Measurements from ENCODE around the gene BSDC1. TPM values are rescaled to one million over a fixed set of nuclear protein-coding genes. Genes with fewer than 3 reads are reported as not detected.
A peak's percentile ranks its signal among the peaks of the same experiment; 100 is the strongest.
"Not testable (repeated sequence)": the region's sequence is repeated elsewhere in the genome, so short reads cannot be mapped to it uniquely, and the experiment has no call there.

The BSDC1 gene
- total and polyA plus RNA-seq, 9 donors: 32.6 to 48.3 (median 41.4) TPM

DNA sequence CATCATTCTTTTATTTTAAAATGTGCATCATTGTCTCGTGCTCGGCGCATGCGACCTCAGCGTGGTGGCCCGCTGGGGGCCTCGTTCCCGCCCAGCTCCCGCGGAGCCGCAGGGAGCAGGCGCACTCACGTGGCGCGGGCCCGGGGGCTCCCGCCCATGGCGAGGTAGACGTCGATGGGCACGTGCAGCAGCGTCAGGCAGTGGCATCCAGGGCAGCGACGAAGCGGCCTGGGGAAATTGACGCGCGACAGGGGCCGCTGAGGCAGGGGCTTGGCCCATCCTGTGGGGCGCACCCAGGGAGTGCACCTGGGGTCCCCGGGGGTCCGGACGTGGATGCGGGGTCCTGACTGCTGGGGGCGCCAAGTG lies 33.0 kb downstream of the BSDC1 start:
- H3K4me3 ChIP-seq (ENCODE audit: low read length): no peak overlapping the region
- H3K27me3 ChIP-seq (ENCODE audit: control insufficient read depth, insufficient read depth, low read length): no peaks in the 10 kb centered on the region
- no peak for DNase-seq
- peaks cover 16% of the 10 kb centered on the region for H3K4me1 ChIP-seq (ENCODE audit: control insufficient read depth, insufficient read depth, low read length)
- 22% methylated on average over 35 of the region's 35 CpGs for WGBS (ENCODE audit: insufficient coverage)
- no peak overlapping the region for H3K27ac ChIP-seq (ENCODE audit: low read length)
- no peaks in the 10 kb centered on the region for H3K9me3 ChIP-seq (replicated peaks; ENCODE audit: control insufficient read depth, low read depth, low read length)
- peaks cover 39% of the 10 kb centered on the region for H3K36me3 ChIP-seq (ENCODE audit: control insufficient read depth, insufficient read depth, low read length)

DNA sequence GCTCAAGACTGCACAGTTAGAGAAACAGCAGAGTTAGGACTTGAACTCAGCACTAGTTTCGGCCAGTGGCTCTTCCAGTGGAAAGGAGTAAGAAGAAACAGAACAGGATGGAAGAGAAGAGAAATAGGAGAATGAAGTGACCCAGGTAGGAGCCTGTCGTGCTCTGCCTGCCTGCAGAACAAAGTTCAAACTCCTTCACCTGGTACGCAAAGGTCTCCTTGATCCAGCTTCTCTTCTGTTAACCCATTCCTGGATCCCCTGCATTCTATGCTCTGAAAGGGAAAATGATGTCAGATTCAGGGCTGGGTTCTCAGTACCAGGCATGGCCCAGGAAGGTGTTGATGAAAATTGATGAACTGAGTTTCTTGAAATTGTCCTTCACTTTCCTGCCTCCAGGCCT lies 35.8 kb downstream of the BSDC1 start:
- Histone ChIP-seq H3K4me1 (ENCODE audit: control insufficient read depth, insufficient read depth, low read length) (peaks cover 23% of the 10 kb centered on the region), H3K4me3 (ENCODE audit: low read length) (no peak overlapping the region), H3K27me3 (ENCODE audit: control insufficient read depth, insufficient read depth, low read length) (no peaks in the 10 kb centered on the region), H3K27ac (ENCODE audit: low read length) (no peak overlapping the region), H3K36me3 (ENCODE audit: control insufficient read depth, insufficient read depth, low read length) (peaks cover 27% of the 10 kb centered on the region), H3K9me3 (replicated peaks; ENCODE audit: control insufficient read depth, low read depth, low read length) (no peaks in the 10 kb centered on the region)
- no peak for DNase-seq
- 100% methylated on average over 1 of the region's 3 CpGs for WGBS (ENCODE audit: insufficient coverage)

DNA sequence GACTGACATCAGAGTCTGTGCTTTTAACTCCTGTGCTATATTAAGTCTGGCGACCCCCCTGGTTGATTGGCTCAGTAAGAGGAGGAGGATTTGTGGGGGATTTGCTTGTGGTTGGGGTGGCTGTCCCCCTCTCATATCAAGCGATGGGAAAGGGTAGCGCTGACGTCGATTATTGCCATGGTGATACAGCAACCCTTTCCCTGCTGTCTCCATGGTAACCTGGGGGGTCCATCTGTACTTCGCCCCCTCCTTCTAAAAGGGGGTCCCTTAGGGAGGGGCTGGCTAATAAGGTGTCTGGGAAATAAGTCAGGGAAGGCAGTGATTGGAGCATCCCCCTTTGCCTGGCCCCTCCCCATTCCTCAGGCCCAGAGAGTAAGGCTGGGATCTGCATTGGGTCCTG lies 36.6 kb downstream of the BSDC1 start:
- no peak for DNase-seq
- peaks cover 20% of the 10 kb centered on the region for H3K36me3 ChIP-seq (ENCODE audit: control insufficient read depth, insufficient read depth, low read length)
- peaks cover 27% of the 10 kb centered on the region for H3K4me1 ChIP-seq (ENCODE audit: control insufficient read depth, insufficient read depth, low read length)
- H3K27me3 ChIP-seq (ENCODE audit: control insufficient read depth, insufficient read depth, low read length): no peaks in the 10 kb centered on the region
- H3K4me3 ChIP-seq (ENCODE audit: low read length): no peak overlapping the region
- 17% methylated on average over 1 of the region's 6 CpGs for WGBS (ENCODE audit: insufficient coverage)
- no peak overlapping the region for H3K27ac ChIP-seq (ENCODE audit: low read length)
- H3K9me3 ChIP-seq (replicated peaks; ENCODE audit: control insufficient read depth, low read depth, low read length): no peaks in the 10 kb centered on the region

DNA sequence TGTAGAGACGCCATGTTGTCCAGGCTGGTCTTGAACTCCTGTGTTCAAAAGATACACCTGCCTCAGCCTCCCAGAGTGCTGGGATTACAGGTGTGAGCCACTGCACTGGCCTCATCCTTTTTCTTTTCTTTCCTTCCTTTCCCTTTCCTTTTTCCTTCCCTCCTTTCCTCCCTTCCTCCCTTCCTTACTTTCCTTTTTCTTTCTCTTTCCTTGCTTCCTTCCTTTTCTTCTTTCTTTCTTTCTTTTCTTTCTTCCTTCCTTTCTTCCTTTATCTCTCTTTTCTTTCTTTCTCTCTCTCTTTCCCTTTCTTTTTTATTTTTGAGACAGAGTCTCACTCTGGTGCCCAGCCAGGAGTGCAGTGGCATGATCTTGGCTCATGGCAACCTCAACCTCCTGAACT lies 37.8 kb downstream of the BSDC1 start:
- no peak overlapping the region for H3K27ac ChIP-seq (ENCODE audit: low read length)
- H3K9me3 ChIP-seq (replicated peaks; ENCODE audit: control insufficient read depth, low read depth, low read length): no peaks in the 10 kb centered on the region

DNA sequence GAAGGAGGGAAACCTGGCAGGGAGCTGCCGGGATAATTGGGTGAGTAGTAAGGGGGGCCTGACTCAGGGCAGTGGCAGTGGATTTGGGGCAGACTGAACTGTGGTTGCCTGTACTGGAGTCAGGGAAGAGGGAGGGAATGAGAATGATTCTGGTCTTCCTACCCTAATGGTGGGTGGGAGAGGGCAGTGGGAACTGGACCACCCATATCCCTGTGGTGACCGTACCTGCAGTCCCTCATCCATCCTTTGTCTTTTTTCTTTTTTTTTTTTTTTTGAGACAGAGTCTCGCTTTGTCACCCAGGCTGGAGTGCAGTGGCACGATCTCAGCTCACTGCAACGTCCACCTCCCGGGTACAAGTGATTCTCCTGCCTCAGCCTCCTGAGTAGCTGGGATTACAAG lies 38.5 kb downstream of the BSDC1 start:
- peaks cover 20% of the 10 kb centered on the region for H3K36me3 ChIP-seq (ENCODE audit: control insufficient read depth, insufficient read depth, low read length)
- not testable (repeated sequence) for H3K9me3 ChIP-seq (replicated peaks; ENCODE audit: control insufficient read depth, low read depth, low read length); H3K27ac ChIP-seq (ENCODE audit: low read length); H3K27me3 ChIP-seq (ENCODE audit: control insufficient read depth, insufficient read depth, low read length); DNase-seq; H3K4me3 ChIP-seq (ENCODE audit: low read length)
- peaks cover 27% of the 10 kb centered on the region for H3K4me1 ChIP-seq (ENCODE audit: control insufficient read depth, insufficient read depth, low read length)
- WGBS (ENCODE audit: insufficient coverage): 44% methylated on average over 1 of the region's 6 CpGs

More for the DNA sequence above, 37.8 kb downstream of the BSDC1 start:
- Histone ChIP-seq H3K4me3 (ENCODE audit: low read length) (no peak overlapping the region), H3K27me3 (ENCODE audit: control insufficient read depth, insufficient read depth, low read length) (no peaks in the 10 kb centered on the region), H3K36me3 (ENCODE audit: control insufficient read depth, insufficient read depth, low read length) (peaks cover 20% of the 10 kb centered on the region), H3K4me1 (ENCODE audit: control insufficient read depth, insufficient read depth, low read length) (peaks cover 30% of the 10 kb centered on the region)
- WGBS (ENCODE audit: insufficient coverage): 100% methylated on average over 1 of the region's 1 CpG
- no peak for DNase-seq

DNA sequence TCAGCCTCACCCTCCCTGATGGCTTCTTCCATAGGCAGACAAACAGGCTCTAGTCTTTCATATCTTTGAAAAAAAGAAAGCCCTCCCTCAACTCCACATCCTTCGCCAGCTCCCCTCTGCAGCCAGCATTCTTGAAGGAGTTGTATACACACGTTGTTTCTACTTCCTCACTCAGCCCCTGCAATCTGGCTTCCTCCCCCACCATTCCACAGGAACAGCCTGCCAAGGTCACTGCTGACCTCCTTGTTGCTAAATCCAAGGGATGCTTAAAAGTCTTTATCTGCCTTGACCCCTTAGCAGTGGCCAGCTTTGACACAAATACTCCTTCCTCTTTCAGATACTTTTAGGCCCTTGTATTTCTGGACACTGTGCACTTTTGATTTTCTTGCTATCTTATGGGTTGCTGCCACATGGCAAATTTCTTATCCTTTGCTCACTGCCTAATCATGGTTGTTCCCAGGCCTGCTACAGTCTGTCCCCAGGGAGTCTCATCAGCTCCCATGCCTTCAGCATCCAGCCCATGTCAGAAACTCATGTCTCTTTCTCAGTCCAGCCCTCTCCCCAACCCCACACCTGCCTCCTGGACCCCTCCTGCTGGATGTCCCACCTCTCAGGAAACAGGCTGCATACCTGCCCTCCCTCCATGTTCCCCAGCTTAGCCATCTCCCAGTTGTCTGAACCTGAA lies 40.2 kb downstream of the BSDC1 start:
- Histone ChIP-seq H3K27ac (ENCODE audit: low read length) (no peak overlapping the region), H3K36me3 (ENCODE audit: control insufficient read depth, insufficient read depth, low read length) (peaks cover 14% of the 10 kb centered on the region), H3K4me3 (ENCODE audit: low read length) (no peak overlapping the region), H3K27me3 (ENCODE audit: control insufficient read depth, insufficient read depth, low read length) (no peaks in the 10 kb centered on the region), H3K9me3 (replicated peaks; ENCODE audit: control insufficient read depth, low read depth, low read length) (peaks cover 2% of the 10 kb centered on the region), H3K4me1 (ENCODE audit: control insufficient read depth, insufficient read depth, low read length) (peaks cover 41% of the 10 kb centered on the region)
- peak; percentile 45 for DNase-seq
- 0% methylated on average over 1 of the region's 2 CpGs for WGBS (ENCODE audit: insufficient coverage)

DNA sequence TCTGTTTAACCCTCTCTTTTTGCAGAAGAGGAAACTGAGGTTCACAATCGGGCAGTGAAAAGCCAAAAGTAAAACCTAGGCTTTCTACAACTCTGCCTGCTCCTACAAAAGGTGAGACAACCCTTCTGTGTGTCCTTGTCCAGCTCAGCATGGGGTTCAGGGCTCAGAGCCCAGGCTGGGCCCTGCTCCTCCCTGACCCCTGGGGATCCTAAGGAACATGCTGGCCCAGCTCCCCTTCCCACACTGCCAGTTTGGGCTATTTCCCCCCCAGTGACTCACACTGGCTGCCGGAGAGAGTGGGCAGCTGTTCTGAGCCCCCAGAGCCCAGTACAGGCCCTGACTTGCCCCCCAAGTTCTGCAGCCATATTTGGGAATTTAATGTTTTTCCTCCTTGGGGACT lies 40.8 kb downstream of the BSDC1 start:
- Histone ChIP-seq H3K36me3 (ENCODE audit: control insufficient read depth, insufficient read depth, low read length) (peaks cover 14% of the 10 kb centered on the region), H3K4me3 (ENCODE audit: low read length) (no peak overlapping the region), H3K27ac (ENCODE audit: low read length) (no peak overlapping the region), H3K9me3 (replicated peaks; ENCODE audit: control insufficient read depth, low read depth, low read length) (peaks cover 2% of the 10 kb centered on the region), H3K27me3 (ENCODE audit: control insufficient read depth, insufficient read depth, low read length) (no peaks in the 10 kb centered on the region), H3K4me1 (ENCODE audit: control insufficient read depth, insufficient read depth, low read length) (peaks cover 41% of the 10 kb centered on the region)
- no peak for DNase-seq
- 33% methylated on average over 2 of the region's 2 CpGs for WGBS (ENCODE audit: insufficient coverage)

DNA sequence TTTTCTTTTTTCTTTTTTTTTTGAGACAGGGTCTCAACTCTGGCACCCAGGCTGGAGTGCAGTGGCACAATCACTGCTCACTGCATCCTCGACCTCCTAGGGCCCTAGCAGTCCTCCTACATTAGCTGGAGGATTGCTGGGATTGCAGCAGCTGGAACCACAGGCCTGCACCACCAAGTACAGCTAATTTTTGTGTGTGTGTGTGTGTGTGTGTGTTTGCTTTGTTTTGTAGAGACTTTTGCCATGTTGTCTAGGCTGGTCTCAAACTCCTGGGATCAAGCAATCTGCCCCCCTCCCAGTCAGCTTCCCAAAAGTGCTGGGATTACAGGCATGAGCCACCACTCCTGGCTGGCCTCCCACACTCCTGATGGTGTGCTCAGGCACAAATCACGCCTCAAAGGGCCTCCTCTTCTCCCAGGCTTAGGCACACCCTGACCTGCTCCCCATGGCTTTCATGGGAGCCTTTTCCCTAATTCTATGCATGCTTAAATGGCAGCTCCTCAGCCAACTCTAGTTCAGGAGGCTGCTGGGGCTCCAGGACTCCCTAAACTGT lies 41.3 kb downstream of the BSDC1 start:
- DNase-seq: no peak
- no peak overlapping the region for H3K27ac ChIP-seq (ENCODE audit: low read length)
- H3K27me3 ChIP-seq (ENCODE audit: control insufficient read depth, insufficient read depth, low read length): no peaks in the 10 kb centered on the region
- H3K9me3 ChIP-seq (replicated peaks; ENCODE audit: control insufficient read depth, low read depth, low read length): peaks cover 2% of the 10 kb centered on the region
- H3K36me3 ChIP-seq (ENCODE audit: control insufficient read depth, insufficient read depth, low read length): peaks cover 14% of the 10 kb centered on the region
- H3K4me3 ChIP-seq (ENCODE audit: low read length): no peak overlapping the region
- 38% methylated on average over 1 of the region's 2 CpGs for WGBS (ENCODE audit: insufficient coverage)
- peaks cover 41% of the 10 kb centered on the region for H3K4me1 ChIP-seq (ENCODE audit: control insufficient read depth, insufficient read depth, low read length)

DNA sequence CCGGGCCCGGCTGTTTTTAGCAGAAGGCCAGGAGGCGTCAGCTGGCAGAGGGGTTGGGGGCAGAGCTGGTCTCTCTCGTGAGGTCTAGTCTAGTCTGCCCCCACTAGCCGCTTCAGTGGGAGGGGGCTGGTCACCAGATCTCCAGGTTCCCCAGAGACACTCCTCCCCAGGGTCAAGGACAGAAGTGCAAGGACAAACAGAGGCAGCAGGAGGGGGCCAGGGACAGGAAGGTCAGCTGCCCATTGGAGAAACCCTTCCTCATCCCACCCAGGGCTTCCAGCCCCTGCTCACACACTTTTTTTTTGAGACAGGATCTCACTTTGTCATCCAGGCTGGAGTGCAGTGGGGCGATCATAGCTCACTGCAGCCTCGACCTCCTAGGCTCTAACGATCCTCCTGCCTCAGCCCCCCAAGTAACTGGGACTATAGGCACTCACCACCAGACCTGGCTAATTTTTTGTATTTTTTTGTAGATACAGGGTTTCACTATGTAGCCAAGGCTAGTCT lies 41.9 kb downstream of the BSDC1 start:
- Histone ChIP-seq H3K27ac (ENCODE audit: low read length) (peak overlapping the region; percentile 96), H3K27me3 (ENCODE audit: control insufficient read depth, insufficient read depth, low read length) (no peaks in the 10 kb centered on the region), H3K36me3 (ENCODE audit: control insufficient read depth, insufficient read depth, low read length) (peaks cover 14% of the 10 kb centered on the region), H3K4me3 (ENCODE audit: low read length) (peak overlapping the region; percentile 72), H3K4me1 (ENCODE audit: control insufficient read depth, insufficient read depth, low read length) (peaks cover 41% of the 10 kb centered on the region), H3K9me3 (replicated peaks; ENCODE audit: control insufficient read depth, low read depth, low read length) (peaks cover 2% of the 10 kb centered on the region)
- WGBS (ENCODE audit: insufficient coverage): 4% methylated on average over 4 of the region's 8 CpGs
- DNase-seq: no peak

DNA sequence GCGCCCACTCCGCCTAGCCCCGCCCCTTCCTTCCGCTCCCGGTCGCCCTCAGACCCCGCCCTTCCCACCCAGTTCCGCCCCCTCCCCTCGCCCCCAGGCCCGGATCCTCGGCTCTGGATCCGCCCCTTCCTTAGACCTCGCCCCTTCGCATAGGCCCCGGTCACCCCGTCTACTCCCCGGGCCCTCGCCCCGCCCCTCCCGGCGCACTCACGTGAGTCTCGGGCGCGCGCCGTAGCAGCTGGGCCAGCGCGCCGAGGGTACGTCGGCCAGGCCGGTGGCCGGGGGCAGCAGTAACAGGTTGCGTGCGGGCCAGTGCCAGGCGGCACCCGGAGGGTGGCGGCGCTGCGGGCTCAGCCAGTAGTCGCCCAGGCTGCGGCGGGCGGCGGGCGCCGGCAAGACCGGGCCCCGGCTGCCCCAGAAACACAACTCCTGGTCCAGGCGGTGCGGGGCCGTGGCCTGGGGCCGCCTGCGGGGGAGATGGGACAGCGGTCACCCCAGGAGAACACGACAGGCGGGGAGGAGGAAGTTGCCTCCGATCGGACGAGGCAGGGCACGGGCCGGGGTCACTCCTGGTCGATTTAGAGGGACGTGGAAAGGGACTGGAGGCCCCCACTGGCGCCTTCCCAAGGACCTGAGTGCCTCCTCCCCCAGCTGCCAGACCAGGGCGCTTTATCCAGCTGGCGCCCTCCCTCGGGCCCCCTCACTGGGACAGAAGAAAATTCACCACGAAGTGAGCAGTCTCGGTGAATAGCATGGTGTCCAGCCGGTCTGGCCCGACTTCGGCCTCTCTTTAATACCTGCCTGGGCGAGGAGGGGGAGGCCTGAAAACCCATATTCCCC lies 42.6 kb downstream of the BSDC1 start:
- 2% methylated on average over 60 of the region's 75 CpGs for WGBS (ENCODE audit: insufficient coverage)
- Histone ChIP-seq H3K27ac (ENCODE audit: low read length) (peak overlapping the region; percentile 96), H3K27me3 (ENCODE audit: control insufficient read depth, insufficient read depth, low read length) (no peaks in the 10 kb centered on the region), H3K4me1 (ENCODE audit: control insufficient read depth, insufficient read depth, low read length) (peaks cover 41% of the 10 kb centered on the region), H3K36me3 (ENCODE audit: control insufficient read depth, insufficient read depth, low read length) (peaks cover 14% of the 10 kb centered on the region), H3K9me3 (replicated peaks; ENCODE audit: control insufficient read depth, low read depth, low read length) (peaks cover 2% of the 10 kb centered on the region), H3K4me3 (ENCODE audit: low read length) (peak overlapping the region; percentile 72)
- peak; percentile 99 for DNase-seq
